Mammary epithelial cell (primary cell): Measurements from ENCODE around the gene SCIN.

Experiments used
- CTCF ChIP-seq, 2 donors: IDR thresholded peaks in 1 of 2; conservative IDR thresholded peaks in 1 of 2; 2 replicates each; pipeline ENCODE4 v1.5.1; 2011 to 2012; ENCODE audit warnings: inconsistent platforms in 2 of 2, low read length in 2 of 2, mild to moderate bottlenecking in 2 of 2, control low read depth in 1 of 2, low read depth in 1 of 2; ENCODE audit not compliant: insufficient read depth in 1 of 2; ENCODE audit errors: extremely low read depth in 1 of 2
- EZH2 ChIP-seq: IDR thresholded peaks from 2 replicates; pipeline ENCODE4 v1.6.1; 2012; ENCODE audit warnings: low read length, inconsistent platforms, borderline replicate concordance

- TF ChIP-seq EZH2, result no peak
- no peak for TF ChIP-seq CTCF (conservative IDR thresholded peaks at IDR 0.05 in 1 of 2, IDR thresholded peaks at IDR 0.05 in 1 of 2; ENCODE audit: extremely low read depth in 1 of 2, insufficient read depth in 1 of 2, low read depth in 1 of 2, low read length in 2 of 2)
Observed at GRCh38 chr7:12570534-12571461, at the start of gene SCIN.
